CD8-positive, alpha-beta memory T cell (primary cell): ENCODE data around the gene PVALEF. TPM values are rescaled to one million over a fixed set of nuclear protein-coding genes. Genes with fewer than 3 reads are reported as not detected.

Source experiments
- CTCF ChIA-PET: fragments of 350-600 bp; sonication (Branson Sonifier 250); formaldehyde crosslinking; loops from one replicate; lab custom pipeline; 2021; ENCODE audit warnings: antibody characterized with exemption; lab: Charles Lee
- POLR2A ChIA-PET: fragments of 350-600 bp; sonication (Branson Sonifier 250); formaldehyde crosslinking; loops from one replicate; lab custom pipeline; 2021; ENCODE audit warnings: antibody characterized with exemption; lab: Charles Lee
- DNase-seq, 5 donors: peaks; one replicate each; pipeline versions ENCODE4 v3.0.0 to v3.0.0-alpha.2; 2020 to 2022; ENCODE audit warnings: mixed read lengths in 1 of 5
- H3K27ac ChIP-seq: one replicate; pipeline ENCODE4 v1.7.0; 2013; ENCODE audit warnings: low read depth, mild to moderate bottlenecking, low read length, moderate library complexity
- H3K27me3 ChIP-seq: 2 replicates; pipeline ENCODE4 v1.7.0; 2013; ENCODE audit warnings: low read length, mild to moderate bottlenecking; ENCODE audit not compliant: insufficient read depth, poor library complexity, severe bottlenecking
- H3K36me3 ChIP-seq: 2 replicates; pipeline ENCODE4 v1.7.0; 2013; ENCODE audit warnings: mild to moderate bottlenecking, low read length, moderate library complexity; ENCODE audit not compliant: insufficient read depth
- H3K4me1 ChIP-seq: 2 replicates; pipeline ENCODE4 v1.7.0; 2013; ENCODE audit warnings: mild to moderate bottlenecking, low read length, moderate library complexity; ENCODE audit not compliant: insufficient read depth
- H3K4me3 ChIP-seq: 2 replicates; pipeline ENCODE4 v1.7.0; 2013; ENCODE audit warnings: mild to moderate bottlenecking, low read length
- H3K9me3 ChIP-seq: 2 replicates; pipeline ENCODE4 v1.7.0; 2013; ENCODE audit warnings: mild to moderate bottlenecking, low read length
- H3K27ac Mint-ChIP-seq, 8 donors: one replicate each; pipeline ENCODE4 v1.8.0; 2020 to 2021; ENCODE audit warnings: mixed read lengths in 8 of 8, mild to moderate bottlenecking in 6 of 8, inconsistent platforms in 3 of 8, moderate library complexity in 3 of 8
- H3K27me3 Mint-ChIP-seq, 2 donors: one replicate each; pipeline ENCODE4 v1.8.0; 2020 to 2021; ENCODE audit warnings: mixed read lengths in 2 of 2, mild to moderate bottlenecking in 1 of 2, moderate library complexity in 1 of 2
- H3K36me3 Mint-ChIP-seq, 3 donors: one replicate each; pipeline ENCODE4 v1.8.0; 2020 to 2021; ENCODE audit warnings: mixed read lengths in 3 of 3, inconsistent platforms in 1 of 3, mild to moderate bottlenecking in 1 of 3
- H3K4me1 Mint-ChIP-seq, 3 donors: one replicate each; pipeline ENCODE4 v1.8.0; 2020 to 2021; ENCODE audit warnings: mixed read lengths in 3 of 3, inconsistent platforms in 1 of 3, mild to moderate bottlenecking in 1 of 3
- H3K4me3 Mint-ChIP-seq, 7 donors: one replicate each; pipeline ENCODE4 v1.8.0; 2020 to 2021; ENCODE audit warnings: mixed read lengths in 7 of 7, mild to moderate bottlenecking in 6 of 7, moderate library complexity in 4 of 7, inconsistent platforms in 2 of 7
- H3K9me3 Mint-ChIP-seq, 5 donors: one replicate each; pipeline ENCODE4 v1.8.0; 2020 to 2022; ENCODE audit warnings: mixed read lengths in 5 of 5, mild to moderate bottlenecking in 3 of 5, moderate library complexity in 2 of 5, inconsistent platforms in 1 of 5
- polyA plus RNA-seq: library from polyadenylated mRNA; unstranded; fragments of 300-500 nt; fragmentation: Illumina TruSeq; gene quantifications from one replicate; pipeline ENCODE4 v1.2.3, GENCODE V29; 2021
- total RNA-seq, 2 experiments: library from RNA; stranded (reverse); gene quantifications; one replicate each; pipeline ENCODE4 v1.2.3, GENCODE V29; 2021

PVALEF gene
- total and polyA plus RNA-seq, 3 experiments from 2014 or later = not detected

DNA sequence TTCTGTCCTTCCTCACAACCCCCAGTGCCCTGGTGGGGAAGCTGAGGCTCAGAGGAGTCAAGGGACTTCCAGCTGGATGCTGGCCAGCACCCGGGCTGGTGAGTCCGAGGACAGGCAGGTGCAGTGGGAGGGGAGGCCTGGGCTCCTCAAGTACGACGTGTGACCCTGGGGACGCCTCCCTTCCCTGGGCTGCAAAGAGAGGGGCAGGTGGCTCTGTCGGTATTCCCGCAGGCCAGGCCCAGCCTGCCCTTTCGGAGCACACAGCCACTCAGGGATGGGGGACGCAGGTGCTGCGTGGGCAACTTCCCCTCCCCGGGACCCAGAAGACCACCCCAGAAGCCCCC lies 33.1 kb upstream of the PVALEF start:
- Mint-ChIP-seq H3K27ac (no peak overlapping the region), H3K4me3 (no peak overlapping the region), H3K9me3 (no peaks in the 10 kb centered on the region), H3K27me3 (peaks cover 0 to 1% of the 10 kb centered on the region in 2 donors), H3K4me1 (no peaks in the 10 kb centered on the region), H3K36me3 (no peaks in the 10 kb centered on the region)
- H3K4me3 ChIP-seq = no peak overlapping the region
- ChIA-PET CTCF (no interaction called here), POLR2A (no interaction called here)
- DNase-seq = no peak
- H3K27me3 ChIP-seq = no peaks in the 10 kb centered on the region
- H3K4me1 ChIP-seq = no peaks in the 10 kb centered on the region
- H3K27ac ChIP-seq = no peak overlapping the region
- H3K36me3 ChIP-seq = no peaks in the 10 kb centered on the region
- H3K9me3 ChIP-seq = no peaks in the 10 kb centered on the region

DNA sequence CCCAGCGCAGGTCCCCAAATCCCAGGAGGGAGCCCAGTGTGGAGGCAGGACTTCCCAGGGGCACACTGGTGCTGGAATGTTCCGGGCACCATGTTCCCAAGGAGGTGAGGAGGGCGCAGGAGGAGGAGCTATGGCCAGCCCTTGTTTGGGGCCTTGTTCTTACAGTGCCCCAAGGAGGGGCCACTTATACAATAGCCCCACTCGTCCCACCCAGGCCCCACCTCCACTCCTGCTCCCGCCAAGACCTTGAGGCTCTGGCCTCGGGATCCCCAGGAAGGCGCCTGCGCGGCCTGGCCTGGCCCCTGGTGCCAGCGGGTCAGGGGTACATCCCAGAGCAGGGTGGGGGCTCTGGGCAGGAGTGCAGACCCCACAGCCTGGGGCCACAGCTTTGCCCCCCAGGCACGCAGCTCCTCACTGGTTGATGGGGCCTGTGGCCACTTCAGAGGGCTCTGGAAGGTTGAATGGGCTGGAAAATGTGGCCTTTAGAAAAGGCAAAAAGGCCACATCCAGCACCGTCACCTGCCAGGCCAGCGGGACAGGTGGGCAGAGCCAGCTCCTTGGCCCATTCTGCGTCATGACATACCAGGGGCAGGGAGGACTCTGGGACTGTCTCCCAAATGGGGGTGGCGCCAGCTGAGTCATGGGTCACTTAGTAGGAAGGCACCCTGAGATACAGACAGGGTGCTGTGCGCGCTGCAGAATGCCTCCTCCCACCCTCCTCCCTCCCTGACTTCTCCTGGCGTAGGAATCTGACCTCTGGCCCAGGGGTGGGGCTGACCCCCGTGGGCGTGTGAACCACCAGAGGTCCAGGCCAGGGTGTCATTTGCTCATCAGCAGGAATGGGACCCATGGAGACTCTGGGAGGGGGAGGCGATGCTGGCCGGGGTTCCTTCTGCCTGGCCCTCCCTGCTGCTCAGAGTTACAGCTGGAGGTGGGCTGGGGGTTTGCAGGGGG lies 32.3 kb upstream of the PVALEF start:
- H3K9me3 Mint-ChIP-seq = no peaks in the 10 kb centered on the region
- H3K4me3 ChIP-seq = no peak overlapping the region
- ChIA-PET CTCF (no interaction called here), POLR2A (no interaction called here)
- peaks cover 0 to 1% of the 10 kb centered on the region in 2 donors for H3K27me3 Mint-ChIP-seq
- H3K4me3 Mint-ChIP-seq = no peak overlapping the region
- H3K4me1 Mint-ChIP-seq = no peaks in the 10 kb centered on the region
- no peaks in the 10 kb centered on the region for H3K27me3 ChIP-seq
- no peak overlapping the region for H3K27ac ChIP-seq
- DNase-seq = no peak
- no peak overlapping the region for H3K27ac Mint-ChIP-seq
- no peaks in the 10 kb centered on the region for H3K36me3 ChIP-seq
- no peaks in the 10 kb centered on the region for H3K9me3 ChIP-seq
- H3K4me1 ChIP-seq = no peaks in the 10 kb centered on the region
- no peaks in the 10 kb centered on the region for H3K36me3 Mint-ChIP-seq

DNA sequence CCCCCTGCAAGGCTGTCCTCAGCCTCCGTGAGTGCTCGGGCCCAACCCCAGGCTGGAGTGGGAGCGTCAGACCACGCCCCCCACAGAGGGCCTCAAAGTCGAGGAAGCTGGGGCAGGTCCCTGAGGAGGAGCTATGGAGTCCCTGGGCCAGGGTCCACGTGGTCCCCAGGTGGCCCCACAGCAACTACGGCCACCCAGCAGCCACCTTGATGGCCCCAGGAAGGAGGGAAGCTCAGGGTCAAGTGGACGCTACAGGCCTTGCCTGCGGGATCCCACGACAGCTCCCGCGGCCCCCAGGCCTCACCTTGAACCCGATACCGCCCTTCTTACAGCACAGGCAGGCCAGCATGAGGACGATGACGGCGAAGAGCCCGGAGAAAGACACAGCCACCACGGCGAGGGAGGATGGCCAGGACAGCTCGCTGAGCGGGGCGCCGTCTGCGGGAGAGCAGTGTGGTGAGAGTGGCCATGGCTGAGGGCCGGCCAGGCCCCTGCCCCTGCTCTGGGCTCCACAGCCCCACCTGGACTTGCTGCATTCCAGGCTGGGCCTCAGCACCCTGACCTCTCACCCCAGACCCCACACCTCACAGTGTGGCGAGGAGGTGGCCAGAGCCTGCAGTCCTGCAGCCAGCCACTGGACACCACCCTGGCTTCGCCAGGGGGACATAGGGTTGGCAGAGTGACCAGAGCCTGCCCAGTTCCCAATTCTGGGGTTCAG lies 31.1 kb upstream of the PVALEF start:
- no peak overlapping the region for H3K4me3 ChIP-seq
- ChIA-PET POLR2A (no interaction called here), CTCF (interaction anchor here (1.5 kb wide), 1 partner anchor 32 kb away, joined by 5 read pairs; no protein-coding TSS in a partner anchor)
- Mint-ChIP-seq H3K4me1 (no peaks in the 10 kb centered on the region), H3K27ac (no peak overlapping the region), H3K4me3 (no peak overlapping the region), H3K27me3 (peaks cover 0 to 1% of the 10 kb centered on the region in 2 donors), H3K36me3 (no peaks in the 10 kb centered on the region), H3K9me3 (no peaks in the 10 kb centered on the region)
- H3K27me3 ChIP-seq = no peaks in the 10 kb centered on the region
- no peak overlapping the region for H3K27ac ChIP-seq
- H3K4me1 ChIP-seq = no peaks in the 10 kb centered on the region
- DNase-seq = no peak
- H3K36me3 ChIP-seq = no peaks in the 10 kb centered on the region
- no peaks in the 10 kb centered on the region for H3K9me3 ChIP-seq

DNA sequence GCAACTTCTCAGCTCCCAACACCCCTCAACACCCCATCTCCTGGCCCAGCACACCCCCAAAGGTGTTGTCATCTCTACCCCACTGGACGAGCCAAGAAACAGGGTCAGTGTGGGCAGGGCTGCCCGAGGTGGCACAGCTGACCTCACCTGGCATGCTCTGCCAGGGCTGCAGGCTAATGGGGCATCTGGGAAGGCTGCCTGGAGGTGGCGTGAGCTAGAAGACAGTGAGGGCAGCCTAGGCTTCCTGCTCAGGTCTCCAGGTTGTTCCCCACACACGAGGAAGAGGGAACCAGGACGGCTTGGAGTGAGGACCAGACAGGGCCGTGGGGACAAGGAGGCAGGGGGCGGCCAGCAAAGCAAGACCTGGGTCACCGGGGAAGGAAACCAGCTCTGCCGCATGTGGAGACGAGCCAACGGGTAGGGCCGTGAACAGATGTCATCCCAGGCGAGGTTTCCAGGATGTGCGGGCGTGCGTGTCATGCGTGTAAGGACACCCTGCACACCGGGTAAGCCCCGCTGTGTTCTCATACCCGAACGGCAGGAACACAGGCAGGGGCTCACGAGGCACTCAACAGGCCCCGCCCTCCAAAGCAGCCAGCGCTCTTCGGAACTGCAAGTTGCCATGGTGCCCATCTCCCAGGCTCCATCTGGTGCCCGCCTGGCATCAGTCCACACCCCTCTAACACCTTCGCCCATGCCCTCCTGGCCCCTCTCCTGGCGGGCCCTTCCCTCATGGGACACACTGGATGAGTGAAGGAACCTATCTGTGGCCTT lies 29.6 kb upstream of the PVALEF start:
- Mint-ChIP-seq H3K9me3 (no peaks in the 10 kb centered on the region), H3K27me3 (peaks cover 0 to 3% of the 10 kb centered on the region in 2 donors), H3K27ac (no peak overlapping the region), H3K36me3 (no peaks in the 10 kb centered on the region), H3K4me1 (no peaks in the 10 kb centered on the region), H3K4me3 (no peak overlapping the region)
- H3K9me3 ChIP-seq = no peaks in the 10 kb centered on the region
- DNase-seq = no peak
- ChIA-PET CTCF (interaction anchor here (1.5 kb wide), 1 partner anchor 34 kb away, joined by 5 read pairs; no protein-coding TSS in a partner anchor), POLR2A (no interaction called here)
- H3K27me3 ChIP-seq = no peaks in the 10 kb centered on the region
- H3K4me3 ChIP-seq = no peak overlapping the region
- H3K27ac ChIP-seq = no peak overlapping the region
- H3K4me1 ChIP-seq = no peaks in the 10 kb centered on the region
- H3K36me3 ChIP-seq = no peaks in the 10 kb centered on the region

DNA sequence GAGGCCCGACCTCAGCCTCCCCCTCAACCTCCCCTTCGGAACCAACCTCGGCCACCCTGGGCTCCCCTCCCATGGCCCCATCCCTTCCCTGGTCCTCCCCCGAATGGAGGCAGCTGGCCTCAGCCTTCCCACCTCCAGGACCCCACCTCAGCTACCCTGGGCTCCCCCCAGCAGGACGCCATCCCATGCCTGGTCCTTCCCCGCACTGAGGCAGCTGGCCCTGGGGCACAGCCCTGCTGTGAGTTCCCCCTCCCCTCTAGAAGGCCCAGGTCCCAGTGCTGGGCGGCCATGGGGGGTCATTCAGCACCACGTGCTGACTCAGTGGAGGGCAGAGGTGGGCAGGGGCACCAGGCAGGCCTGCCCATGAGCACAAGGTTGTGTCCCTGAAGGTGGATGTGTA lies 28.9 kb upstream of the PVALEF start:
- H3K4me1 Mint-ChIP-seq = no peaks in the 10 kb centered on the region
- no peak for DNase-seq
- no peak overlapping the region for H3K4me3 ChIP-seq
- no peak overlapping the region for H3K4me3 Mint-ChIP-seq
- no peak overlapping the region for H3K27ac Mint-ChIP-seq
- H3K36me3 ChIP-seq = no peaks in the 10 kb centered on the region
- H3K27ac ChIP-seq = no peak overlapping the region
- no peaks in the 10 kb centered on the region for H3K9me3 Mint-ChIP-seq
- ChIA-PET CTCF (no interaction called here), POLR2A (no interaction called here)
- no peaks in the 10 kb centered on the region for H3K36me3 Mint-ChIP-seq
- no peaks in the 10 kb centered on the region for H3K4me1 ChIP-seq
- no peaks in the 10 kb centered on the region for H3K9me3 ChIP-seq
- no peaks in the 10 kb centered on the region for H3K27me3 ChIP-seq
- peaks cover 0 to 3% of the 10 kb centered on the region in 2 donors for H3K27me3 Mint-ChIP-seq

DNA sequence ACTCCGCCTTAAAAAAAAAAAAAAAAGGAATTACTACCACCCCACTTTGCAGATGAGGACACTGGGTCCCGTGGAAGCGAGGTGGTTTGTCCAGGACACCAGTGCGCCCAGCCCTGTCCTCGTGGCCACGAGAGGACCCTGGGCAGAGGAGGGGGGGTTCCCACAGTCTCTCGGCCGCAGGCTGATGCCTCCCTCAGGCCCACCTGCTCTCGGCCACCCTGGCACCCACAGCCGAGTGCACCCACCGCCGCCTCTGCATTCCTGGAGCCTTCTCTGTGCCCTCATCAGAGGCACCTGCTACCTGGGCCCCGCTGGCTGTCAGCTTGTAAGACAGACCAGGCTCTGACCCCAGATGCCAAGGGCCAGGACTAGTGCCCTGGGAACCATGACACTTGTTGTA lies 28.1 kb upstream of the PVALEF start:
- no peaks in the 10 kb centered on the region for H3K9me3 ChIP-seq
- POLR2A ChIA-PET = no interaction called here
- H3K27ac ChIP-seq = no peak overlapping the region
- Mint-ChIP-seq H3K9me3 (no peaks in the 10 kb centered on the region), H3K36me3 (no peaks in the 10 kb centered on the region), H3K4me3 (no peak overlapping the region), H3K4me1 (no peaks in the 10 kb centered on the region), H3K27ac (no peak overlapping the region), H3K27me3 (peaks cover 0 to 6% of the 10 kb centered on the region in 2 donors)
- no peaks in the 10 kb centered on the region for H3K4me1 ChIP-seq
- H3K27me3 ChIP-seq = no peaks in the 10 kb centered on the region
- no peak overlapping the region for H3K4me3 ChIP-seq
- H3K36me3 ChIP-seq = no peaks in the 10 kb centered on the region
- CTCF ChIA-PET = no interaction called here
- DNase-seq = no peak

DNA sequence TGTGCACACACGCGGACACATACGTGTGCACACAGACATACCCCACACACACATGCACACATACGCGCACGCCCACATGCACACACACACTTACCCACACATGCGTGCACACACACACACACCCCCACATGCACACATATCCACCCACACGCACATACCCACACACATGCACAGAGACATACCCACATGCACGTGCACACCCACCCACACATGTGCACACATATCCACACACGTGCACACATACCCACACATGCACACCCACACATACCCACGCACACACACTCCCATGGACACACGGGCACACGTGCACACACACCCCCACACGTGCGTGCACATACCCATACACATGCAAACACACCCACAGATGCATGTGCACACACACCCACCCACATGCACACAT lies 27.2 kb upstream of the PVALEF start:
- no peaks in the 10 kb centered on the region for H3K36me3 ChIP-seq
- DNase-seq = no peak
- Mint-ChIP-seq H3K4me3 (no peak overlapping the region), H3K27me3 (peaks cover 0 to 7% of the 10 kb centered on the region in 2 donors), H3K9me3 (no peaks in the 10 kb centered on the region), H3K27ac (peak overlapping the region in 1 of 8 donors; percentile 29), H3K4me1 (no peaks in the 10 kb centered on the region), H3K36me3 (no peaks in the 10 kb centered on the region)
- no peak overlapping the region for H3K27ac ChIP-seq
- H3K27me3 ChIP-seq = no peaks in the 10 kb centered on the region
- ChIA-PET POLR2A (no interaction called here), CTCF (no interaction called here)
- no peaks in the 10 kb centered on the region for H3K4me1 ChIP-seq
- H3K4me3 ChIP-seq = no peak overlapping the region
- no peaks in the 10 kb centered on the region for H3K9me3 ChIP-seq

DNA sequence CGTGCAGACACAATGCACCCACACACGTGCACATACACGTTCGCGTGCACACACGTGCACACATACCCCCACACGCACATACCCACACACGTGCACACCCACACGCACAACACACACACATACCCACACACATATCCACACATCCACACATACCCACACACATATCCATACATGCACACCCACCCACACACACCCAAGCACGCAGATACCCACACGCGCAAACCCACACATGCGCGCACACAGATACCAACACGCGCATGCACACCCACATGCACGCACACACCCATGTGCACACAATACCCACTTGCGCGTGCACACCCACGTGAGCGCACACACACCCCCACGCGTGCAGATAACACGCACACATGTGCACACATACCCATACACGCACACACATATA lies 26.8 kb upstream of the PVALEF start:
- H3K4me1 Mint-ChIP-seq = no peaks in the 10 kb centered on the region
- Histone ChIP-seq H3K27me3 (no peaks in the 10 kb centered on the region), H3K4me3 (no peak overlapping the region), H3K36me3 (no peaks in the 10 kb centered on the region), H3K9me3 (no peaks in the 10 kb centered on the region), H3K4me1 (no peaks in the 10 kb centered on the region), H3K27ac (no peak overlapping the region)
- no peak for DNase-seq
- H3K27me3 Mint-ChIP-seq = peaks cover 0 to 7% of the 10 kb centered on the region in 2 donors
- no peaks in the 10 kb centered on the region for H3K9me3 Mint-ChIP-seq
- POLR2A ChIA-PET = no interaction called here
- no peaks in the 10 kb centered on the region for H3K36me3 Mint-ChIP-seq
- H3K4me3 Mint-ChIP-seq = no peak overlapping the region
- no peak overlapping the region for H3K27ac Mint-ChIP-seq
- CTCF ChIA-PET = no interaction called here
